Osteocyte (in vitro differentiated cells): ENCODE data around the gene GET3. TPM values are rescaled to one million over a fixed set of nuclear protein-coding genes. Genes with fewer than 3 reads are reported as not detected.

ENCODE experiments used
- DNase-seq: peaks from one replicate; pipeline ENCODE4 v3.0.0; 2021; ENCODE audit warnings: mixed read lengths; ENCODE audit not compliant: unreplicated experiment; ENCODE audit errors: extremely low spot score
- H3K27ac Mint-ChIP-seq: one replicate; pipeline ENCODE4 v1.8.0; 2021; ENCODE audit warnings: mild to moderate bottlenecking, mixed read lengths; ENCODE audit not compliant: unreplicated experiment
- H3K27me3 Mint-ChIP-seq: one replicate; pipeline ENCODE4 v1.8.0; 2021; ENCODE audit warnings: mixed read lengths; ENCODE audit not compliant: unreplicated experiment
- H3K36me3 Mint-ChIP-seq: one replicate; pipeline ENCODE4 v1.8.0; 2021; ENCODE audit warnings: mixed read lengths; ENCODE audit not compliant: unreplicated experiment
- H3K4me1 Mint-ChIP-seq: one replicate; pipeline ENCODE4 v1.8.0; 2021; ENCODE audit warnings: mixed read lengths; ENCODE audit not compliant: unreplicated experiment
- H3K4me3 Mint-ChIP-seq: one replicate; pipeline ENCODE4 v1.8.0; 2021; ENCODE audit warnings: mild to moderate bottlenecking, moderate library complexity, mixed read lengths; ENCODE audit not compliant: unreplicated experiment
- H3K9me3 Mint-ChIP-seq: one replicate; pipeline ENCODE4 v1.8.0; 2021; ENCODE audit warnings: mixed read lengths; ENCODE audit not compliant: unreplicated experiment
- total RNA-seq: library from RNA; stranded (reverse); gene quantifications from 2 replicates; pipeline ENCODE4 v1.2.1, GENCODE V29; 2021
- TF ChIP-seq, protein P1 (sequence below): fragments of 200-600 bp; sonication (generic); IDR thresholded peaks from 2 replicates; pipeline ENCODE4 v1.5.0; 2021; ENCODE audit warnings: antibody characterized with exemption, mild to moderate bottlenecking, moderate library complexity

Gene GET3
- total RNA-seq, 1 donor from 2014 or later, result 72.1 TPM

DNA sequence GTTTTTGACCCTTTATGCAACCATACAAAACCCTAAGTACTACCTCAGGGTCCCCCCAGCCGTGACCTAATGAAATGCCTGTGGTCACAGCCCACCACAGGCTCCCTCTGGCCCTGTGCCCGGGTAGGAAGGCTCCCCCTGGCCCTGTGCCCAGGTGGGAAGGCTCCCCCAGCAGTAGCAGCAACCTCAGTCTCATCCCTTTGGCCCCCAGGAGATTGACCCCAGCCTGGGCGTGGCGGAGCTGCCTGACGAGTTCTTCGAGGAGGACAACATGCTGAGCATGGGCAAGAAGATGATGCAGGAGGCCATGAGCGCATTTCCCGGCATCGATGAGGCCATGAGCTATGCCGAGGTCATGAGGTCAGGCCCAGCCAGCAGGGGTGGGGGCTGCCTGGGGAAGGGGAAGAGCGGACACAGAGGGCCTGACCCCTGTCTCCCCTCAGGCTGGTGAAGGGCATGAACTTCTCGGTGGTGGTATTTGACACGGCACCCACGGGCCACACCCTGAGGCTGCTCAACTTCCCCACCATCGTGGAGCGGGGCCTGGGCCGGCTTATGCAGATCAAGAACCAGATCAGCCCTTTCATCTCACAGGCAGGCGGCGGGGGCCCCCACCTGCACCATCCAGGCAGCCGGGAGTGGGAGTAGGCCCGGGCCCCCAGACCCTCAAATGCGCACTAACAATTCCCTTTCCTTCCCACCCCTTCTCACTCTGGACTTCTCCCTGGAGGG, 8.0 kb downstream of the GET3 start:
- Mint-ChIP-seq H3K4me1 (peaks cover 14% of the 10 kb centered on the region), H3K27me3 (peaks cover under 1% of the 10 kb centered on the region), H3K9me3 (no peaks in the 10 kb centered on the region), H3K4me3 (no peak overlapping the region), H3K27ac (no peak overlapping the region), H3K36me3 (peaks cover 25% of the 10 kb centered on the region)
- DNase-seq, result no peak
- TF ChIP-seq, protein P1, sequence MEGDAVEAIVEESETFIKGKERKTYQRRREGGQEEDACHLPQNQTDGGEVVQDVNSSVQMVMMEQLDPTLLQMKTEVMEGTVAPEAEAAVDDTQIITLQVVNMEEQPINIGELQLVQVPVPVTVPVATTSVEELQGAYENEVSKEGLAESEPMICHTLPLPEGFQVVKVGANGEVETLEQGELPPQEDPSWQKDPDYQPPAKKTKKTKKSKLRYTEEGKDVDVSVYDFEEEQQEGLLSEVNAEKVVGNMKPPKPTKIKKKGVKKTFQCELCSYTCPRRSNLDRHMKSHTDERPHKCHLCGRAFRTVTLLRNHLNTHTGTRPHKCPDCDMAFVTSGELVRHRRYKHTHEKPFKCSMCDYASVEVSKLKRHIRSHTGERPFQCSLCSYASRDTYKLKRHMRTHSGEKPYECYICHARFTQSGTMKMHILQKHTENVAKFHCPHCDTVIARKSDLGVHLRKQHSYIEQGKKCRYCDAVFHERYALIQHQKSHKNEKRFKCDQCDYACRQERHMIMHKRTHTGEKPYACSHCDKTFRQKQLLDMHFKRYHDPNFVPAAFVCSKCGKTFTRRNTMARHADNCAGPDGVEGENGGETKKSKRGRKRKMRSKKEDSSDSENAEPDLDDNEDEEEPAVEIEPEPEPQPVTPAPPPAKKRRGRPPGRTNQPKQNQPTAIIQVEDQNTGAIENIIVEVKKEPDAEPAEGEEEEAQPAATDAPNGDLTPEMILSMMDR, result no peak

- Mint-ChIP-seq H3K27me3 (peaks cover 20% of the 10 kb centered on the region), H3K9me3 (no peaks in the 10 kb centered on the region), H3K4me1 (peaks cover 20% of the 10 kb centered on the region), H3K4me3 (no peak overlapping the region), H3K36me3 (peaks cover 18% of the 10 kb centered on the region), H3K27ac (no peak overlapping the region)
- DNase-seq, result no peak
- TF ChIP-seq, protein P1, result no peak
These were observed 11.2 kb downstream of the GET3 start for GRCh38 chr19:12748489-12748888.

- H3K27ac Mint-ChIP-seq, result no peak overlapping the region
- no peak for DNase-seq
- H3K4me3 Mint-ChIP-seq, result peak overlapping the region; percentile 15
- peaks cover 23% of the 10 kb centered on the region for H3K27me3 Mint-ChIP-seq
- H3K9me3 Mint-ChIP-seq, result no peaks in the 10 kb centered on the region
- peaks cover 18% of the 10 kb centered on the region for H3K36me3 Mint-ChIP-seq
- TF ChIP-seq, protein P1, result no peak
- H3K4me1 Mint-ChIP-seq, result peaks cover 20% of the 10 kb centered on the region
These were observed 12.7 kb downstream of the GET3 start for GRCh38 chr19:12749938-12750521.

- H3K4me1 Mint-ChIP-seq, result peaks cover 20% of the 10 kb centered on the region
- peaks cover 15% of the 10 kb centered on the region for H3K36me3 Mint-ChIP-seq
- peaks cover 23% of the 10 kb centered on the region for H3K27me3 Mint-ChIP-seq
These were observed 13.6 kb downstream of the GET3 start for GRCh38 chr19:12750851-12751250.

DNA sequence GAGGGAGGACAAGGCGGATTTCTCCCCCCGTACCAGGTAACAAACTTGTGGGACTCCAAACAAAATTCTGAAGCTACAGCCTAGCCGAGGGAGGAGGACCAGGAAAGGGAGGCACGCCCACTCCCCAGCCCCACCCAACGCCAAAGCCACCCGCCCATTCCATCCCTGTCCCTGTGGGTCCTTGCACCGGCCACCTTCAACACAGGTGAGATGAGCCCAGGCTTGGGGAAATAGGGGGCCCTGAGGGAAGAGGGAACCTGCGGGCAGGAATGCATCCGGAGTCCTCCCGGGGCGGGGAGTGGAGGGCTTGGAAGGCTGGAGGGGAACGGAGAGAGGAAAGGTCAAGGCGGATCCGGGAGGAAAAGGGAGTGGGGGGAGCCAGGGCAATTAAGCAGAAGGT, 14.3 kb downstream of the GET3 start, which contains the start of gene BEST2:
Gene BEST2, plus strand, starts transcription at position 157 of the 400 bp plus-strand sequence. CDS start 802 bp downstream, outside the sequence.
- Mint-ChIP-seq H3K4me3 (no peak within 1 kb of the TSS), H3K27ac (no peak within 1 kb of the TSS), H3K4me1 (peaks cover 20% of the 10 kb centered on the region), H3K9me3 (no peaks in the 10 kb centered on the region), H3K27me3 (peaks cover 23% of the 10 kb centered on the region), H3K36me3 (peaks cover 12% of the 10 kb centered on the region)
- TF ChIP-seq, protein P1, result no peak
- DNase-seq, result no peak

More at GRCh38 chr19:12750851-12751250, 13.6 kb downstream of the GET3 start:
- DNase-seq, result no peak
- Mint-ChIP-seq H3K4me3 (no peak overlapping the region), H3K27ac (no peak overlapping the region), H3K9me3 (no peaks in the 10 kb centered on the region)
- TF ChIP-seq, protein P1, result no peak
